Measurements from ENCODE around the gene ZNF423.

Gene ZNF423

DNA sequence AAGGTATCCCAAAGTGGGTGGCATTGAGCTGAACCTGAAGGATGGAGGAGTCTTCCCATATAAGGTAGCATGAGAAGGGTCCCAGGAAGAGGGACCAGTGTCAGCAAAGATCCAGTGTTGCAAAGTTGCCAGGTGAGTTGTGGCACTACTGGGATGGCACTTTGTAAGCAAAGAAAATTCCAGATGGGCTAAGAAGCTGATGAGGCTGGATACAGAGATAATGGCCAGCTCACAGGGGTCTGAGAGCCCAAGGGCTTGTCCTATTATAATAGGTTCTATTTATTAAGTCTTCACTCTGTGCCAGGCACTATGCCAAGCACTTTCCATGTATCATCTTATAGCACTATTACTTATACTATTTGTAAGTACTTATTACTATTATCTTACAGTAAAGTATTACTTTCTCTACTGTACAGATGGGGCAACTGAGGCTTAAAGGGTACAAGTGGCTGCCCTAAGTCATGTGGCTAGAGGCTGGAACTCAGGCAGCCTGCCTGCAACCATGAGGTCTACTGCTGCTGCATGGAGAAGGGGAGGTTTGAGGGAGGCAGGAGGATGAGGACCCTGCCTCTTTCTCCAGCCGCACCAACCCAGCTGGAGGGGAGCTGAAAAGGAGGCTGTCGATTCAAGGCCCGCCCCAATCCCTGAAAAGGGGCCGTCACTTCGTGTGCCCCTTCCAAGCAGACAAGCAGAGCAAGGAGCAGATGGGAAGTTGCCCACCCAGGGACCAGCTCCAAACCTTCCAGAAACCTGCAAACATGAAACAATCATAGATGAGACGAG is 395.8 kb downstream of the ZNF423 start:
- no peak for DNase-seq (ENCODE audit: low read depth in 2 of 2)

DNA sequence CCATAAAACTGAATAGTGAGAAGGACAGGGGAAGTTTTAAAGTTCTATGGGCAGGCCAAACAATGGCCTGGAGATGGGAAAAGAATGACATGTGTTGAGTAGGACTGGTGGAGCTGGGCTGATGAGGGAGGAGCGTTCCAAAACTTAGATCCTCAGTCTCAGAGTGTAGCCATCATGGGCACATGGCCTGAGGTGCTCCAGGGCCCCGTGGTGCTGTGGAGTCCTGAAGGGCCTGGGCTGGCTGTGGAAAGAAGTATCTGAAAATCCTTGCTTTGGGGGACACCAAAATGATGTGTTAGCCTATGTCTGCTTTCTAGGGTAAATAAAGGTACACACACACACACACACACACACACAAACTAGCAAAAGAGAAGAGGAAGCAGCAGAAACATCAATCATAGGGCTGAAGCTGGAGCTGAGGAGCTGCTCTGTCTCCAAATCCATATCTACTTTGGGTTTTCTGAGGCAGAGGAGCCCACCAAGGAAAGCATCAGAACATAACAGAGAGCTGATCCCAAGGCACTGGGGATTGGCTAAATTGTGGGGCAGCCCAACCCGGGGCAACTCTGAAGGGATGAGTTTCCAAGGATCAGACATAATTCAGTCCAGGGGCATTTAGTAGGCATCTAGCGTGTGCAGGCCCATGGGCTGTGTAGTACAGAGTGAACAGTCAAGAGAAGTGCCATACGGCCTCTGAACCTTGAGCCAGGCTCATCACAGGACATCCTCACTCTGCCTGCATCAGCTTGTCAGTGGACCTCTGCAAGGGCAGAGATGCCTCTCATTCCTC is 397.1 kb downstream of the ZNF423 start:
- no peak for DNase-seq (ENCODE audit: low read depth in 2 of 2)

DNA sequence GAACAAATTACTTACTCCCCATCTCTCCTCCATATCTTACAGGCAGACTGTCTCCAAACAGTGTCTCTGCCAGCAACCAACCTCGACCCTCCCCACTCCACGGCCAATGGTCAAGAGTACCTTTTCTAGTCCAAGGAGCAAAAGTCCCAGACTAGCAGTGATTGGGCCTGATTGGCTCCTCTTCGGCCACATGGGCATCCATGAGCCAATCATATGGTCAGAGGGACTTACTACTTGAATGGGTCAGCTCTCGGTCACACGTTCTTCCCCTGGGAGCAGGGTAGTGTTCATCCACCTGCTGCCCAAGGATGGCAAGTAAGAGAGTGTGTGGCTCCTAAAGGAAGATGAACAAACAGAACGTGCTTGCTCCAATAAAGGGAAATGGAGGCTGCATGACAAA is 397.7 kb downstream of the ZNF423 start:
- no peak for DNase-seq (ENCODE audit: low read depth in 2 of 2)

- no peak for DNase-seq (ENCODE audit: low read depth in 2 of 2)
Measured at GRCh38 chr16:49457196-49457595, 398.7 kb downstream of the ZNF423 start.

DNA sequence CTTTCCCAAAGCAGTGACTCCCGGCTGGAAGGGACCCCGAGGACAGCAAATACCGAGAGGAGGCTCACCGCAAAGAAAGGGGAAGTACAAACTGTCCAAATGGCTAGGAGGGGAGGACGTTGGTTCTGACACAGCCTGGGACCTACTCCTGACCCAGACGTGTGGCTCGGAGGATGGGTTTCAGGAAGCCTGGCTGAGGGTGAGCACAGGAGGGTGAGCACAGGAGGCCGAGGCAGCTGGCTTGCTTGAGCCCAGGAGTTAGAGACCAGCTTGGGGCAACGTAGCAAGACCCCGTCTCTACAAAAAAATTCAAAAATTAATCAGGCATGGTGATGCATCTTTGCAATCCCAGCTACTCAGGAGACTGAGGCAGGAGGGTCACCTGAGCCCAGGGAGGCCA is 399.1 kb downstream of the ZNF423 start:
- no peak for DNase-seq (ENCODE audit: low read depth in 2 of 2)

DNA sequence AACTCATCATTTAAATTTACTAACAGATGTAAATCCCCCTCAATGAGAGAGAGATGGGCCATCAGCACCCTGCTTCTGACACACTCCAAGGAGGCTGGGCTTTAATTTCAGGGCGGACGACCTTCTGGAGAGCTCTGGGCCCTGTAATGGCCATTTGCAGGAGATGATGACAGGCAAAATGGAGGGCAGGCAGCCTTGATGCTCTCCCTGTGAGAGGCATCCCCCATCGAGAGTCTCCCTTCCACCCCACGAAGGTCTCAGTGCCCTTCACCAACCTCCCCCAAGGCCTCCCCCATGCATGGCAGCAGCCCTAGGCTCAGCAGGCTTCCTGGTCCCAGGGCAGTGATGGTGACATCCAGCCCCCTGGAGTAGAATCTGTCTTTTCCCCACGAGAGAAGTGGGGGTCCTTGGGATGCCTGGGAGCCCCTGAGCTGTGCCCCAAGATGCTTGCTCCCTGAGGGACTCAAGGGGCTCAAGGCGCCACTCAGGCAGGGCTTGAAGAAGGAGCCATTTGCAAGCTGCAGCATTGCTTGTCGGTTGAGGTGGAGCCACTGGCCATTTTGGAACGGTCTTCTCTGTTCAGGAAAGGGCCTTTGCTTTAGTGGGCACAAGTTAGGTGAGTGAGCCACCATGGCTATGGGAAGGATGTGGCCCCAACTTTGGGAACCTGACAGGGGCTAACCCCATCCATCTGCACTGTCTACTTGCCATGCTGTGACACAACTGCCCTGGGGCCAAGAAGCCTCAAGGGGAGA is 399.7 kb downstream of the ZNF423 start:
- no peak for DNase-seq (ENCODE audit: low read depth in 2 of 2)

DNA sequence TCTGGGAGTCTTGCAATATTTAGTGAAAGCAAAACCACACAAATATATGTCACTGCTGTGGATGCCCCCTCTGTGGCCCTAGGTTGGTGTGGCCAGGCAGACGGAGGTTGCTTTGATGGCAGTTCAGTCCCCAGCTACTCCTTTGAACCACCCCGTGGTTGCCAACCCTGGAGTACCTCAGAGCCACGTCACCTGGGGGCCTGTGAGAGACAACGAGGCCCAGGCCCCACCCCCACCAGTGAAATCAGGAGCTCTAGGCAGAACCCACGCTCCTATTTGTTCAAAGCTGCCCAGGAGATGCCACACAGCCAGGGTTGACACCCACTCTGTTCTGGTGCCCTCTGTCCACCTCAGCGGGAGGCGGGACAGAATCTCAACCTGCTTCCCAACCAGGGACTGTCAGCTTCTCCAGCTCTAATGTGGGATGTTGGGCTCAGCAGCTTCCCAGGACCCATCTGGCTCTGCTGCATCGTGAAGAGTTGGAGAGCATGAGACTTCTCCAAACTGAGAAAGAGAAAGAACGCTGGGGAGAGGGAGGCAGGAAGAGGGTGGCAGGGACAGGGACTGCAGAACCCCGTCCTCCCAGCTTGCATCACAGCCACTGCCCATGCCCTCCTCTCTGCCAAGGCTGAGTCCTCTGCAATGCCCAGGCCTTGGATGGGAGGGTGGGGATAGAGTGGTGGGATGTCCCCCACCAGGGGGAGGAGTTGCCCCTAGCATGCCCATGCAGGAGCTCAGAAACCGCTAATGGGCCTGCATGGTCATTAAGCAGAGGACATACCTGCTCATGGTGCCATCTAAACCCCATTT is 400.5 kb downstream of the ZNF423 start:
- no peak for DNase-seq (ENCODE audit: low read depth in 2 of 2)

GRCh38 chr16:49454426-49455180 is 401.3 kb downstream of the ZNF423 start:
- no peak for DNase-seq (ENCODE audit: low read depth in 2 of 2)

DNA sequence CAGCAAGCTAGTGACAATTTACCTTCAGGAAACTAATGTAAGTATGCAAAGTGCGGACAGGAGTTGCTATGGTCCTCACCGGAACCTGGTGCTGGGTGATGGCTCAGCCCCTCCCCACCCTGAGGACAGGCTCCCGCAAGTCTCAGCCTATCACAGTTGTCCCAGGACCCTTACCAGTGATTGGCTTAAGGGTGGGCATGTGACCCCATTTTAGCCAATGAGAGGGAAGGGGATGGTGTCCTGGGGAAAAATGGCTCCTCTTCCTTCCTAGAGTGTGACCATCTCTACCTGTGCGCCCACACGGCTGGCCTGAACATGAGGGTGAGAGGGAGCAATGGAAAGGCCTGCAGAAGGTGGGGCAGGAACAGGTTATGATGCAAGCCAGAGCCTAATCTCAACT is 401.9 kb downstream of the ZNF423 start:
- DNase-seq (ENCODE audit: low read depth in 2 of 2): no peak

DNA sequence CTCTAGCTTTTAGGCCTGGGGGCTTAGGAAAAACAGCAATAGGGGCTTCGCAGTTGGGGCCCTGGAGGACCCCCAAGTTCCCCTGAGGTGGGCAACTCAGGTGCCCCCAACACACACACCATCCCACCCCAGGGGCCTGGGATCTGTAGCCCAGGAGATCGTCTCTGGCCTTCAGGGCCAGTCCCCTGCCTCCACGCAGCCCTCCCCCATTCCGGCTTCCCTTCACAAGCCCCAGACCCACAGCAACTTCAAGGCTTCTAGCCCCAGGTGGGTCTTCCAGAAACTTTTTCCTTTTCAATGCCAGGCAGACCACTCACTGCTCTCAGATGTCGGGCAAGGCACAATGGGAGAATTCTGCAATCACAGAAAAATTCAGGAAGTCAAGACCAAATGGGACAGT is 402.9 kb downstream of the ZNF423 start:
- no peak for DNase-seq (ENCODE audit: low read depth in 2 of 2)

- no peak for DNase-seq (ENCODE audit: low read depth in 2 of 2)
Measured at GRCh38 chr16:49452578-49452977, 403.3 kb downstream of the ZNF423 start.

- DNase-seq (ENCODE audit: low read depth in 2 of 2): no peak
Measured at GRCh38 chr16:49452108-49452507, 403.8 kb downstream of the ZNF423 start.

- no peak for DNase-seq (ENCODE audit: low read depth in 2 of 2)
Measured at GRCh38 chr16:49446805-49447204, 409.1 kb downstream of the ZNF423 start.

DNA sequence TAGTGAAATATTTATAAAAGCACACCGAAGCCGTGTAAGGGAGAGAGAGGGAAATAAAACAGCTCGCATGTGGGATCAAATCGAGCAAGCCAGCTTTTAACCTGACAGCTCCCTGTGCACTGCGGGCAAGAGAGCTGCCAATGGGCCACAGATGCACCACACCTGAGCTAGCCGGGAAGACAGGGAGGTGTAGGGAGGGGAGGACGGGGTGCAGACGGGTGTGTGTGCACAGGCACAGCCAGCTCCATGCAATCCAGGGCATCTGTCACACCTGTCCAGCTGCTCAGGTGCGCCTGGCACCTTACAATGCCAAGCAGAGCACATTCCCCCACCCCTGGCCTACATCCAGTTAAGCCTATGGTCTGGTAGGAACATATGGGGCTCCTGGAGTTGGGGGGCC is 412.3 kb downstream of the ZNF423 start:
- no peak for DNase-seq (ENCODE audit: low read depth in 2 of 2)

DNA sequence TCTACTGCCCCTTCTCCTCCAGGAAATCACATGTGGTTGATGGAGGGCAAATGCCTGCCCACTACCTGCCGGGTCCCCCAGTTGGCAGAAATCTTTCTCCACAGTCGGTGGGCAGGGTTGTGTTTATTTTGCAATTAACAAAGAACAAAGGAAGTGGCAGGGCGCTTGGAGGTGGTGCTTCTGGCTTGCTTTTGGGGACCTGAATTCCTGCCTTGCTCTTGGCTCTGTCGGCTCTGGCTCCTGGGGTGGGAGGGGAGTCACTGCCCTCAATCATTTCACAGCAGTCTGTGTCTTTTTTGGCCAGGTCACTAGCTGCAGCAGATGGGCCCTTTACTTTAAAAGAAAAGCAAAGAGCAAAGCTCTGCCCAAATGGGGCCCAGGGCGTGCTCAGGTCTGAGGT is 413.1 kb downstream of the ZNF423 start:
- no peak for DNase-seq (ENCODE audit: low read depth in 2 of 2)

GRCh38 chr16:49441366-49441780 is 414.5 kb downstream of the ZNF423 start:
- peak; percentile 18 to 34 for DNase-seq (ENCODE audit: low read depth in 2 of 2)

DNA sequence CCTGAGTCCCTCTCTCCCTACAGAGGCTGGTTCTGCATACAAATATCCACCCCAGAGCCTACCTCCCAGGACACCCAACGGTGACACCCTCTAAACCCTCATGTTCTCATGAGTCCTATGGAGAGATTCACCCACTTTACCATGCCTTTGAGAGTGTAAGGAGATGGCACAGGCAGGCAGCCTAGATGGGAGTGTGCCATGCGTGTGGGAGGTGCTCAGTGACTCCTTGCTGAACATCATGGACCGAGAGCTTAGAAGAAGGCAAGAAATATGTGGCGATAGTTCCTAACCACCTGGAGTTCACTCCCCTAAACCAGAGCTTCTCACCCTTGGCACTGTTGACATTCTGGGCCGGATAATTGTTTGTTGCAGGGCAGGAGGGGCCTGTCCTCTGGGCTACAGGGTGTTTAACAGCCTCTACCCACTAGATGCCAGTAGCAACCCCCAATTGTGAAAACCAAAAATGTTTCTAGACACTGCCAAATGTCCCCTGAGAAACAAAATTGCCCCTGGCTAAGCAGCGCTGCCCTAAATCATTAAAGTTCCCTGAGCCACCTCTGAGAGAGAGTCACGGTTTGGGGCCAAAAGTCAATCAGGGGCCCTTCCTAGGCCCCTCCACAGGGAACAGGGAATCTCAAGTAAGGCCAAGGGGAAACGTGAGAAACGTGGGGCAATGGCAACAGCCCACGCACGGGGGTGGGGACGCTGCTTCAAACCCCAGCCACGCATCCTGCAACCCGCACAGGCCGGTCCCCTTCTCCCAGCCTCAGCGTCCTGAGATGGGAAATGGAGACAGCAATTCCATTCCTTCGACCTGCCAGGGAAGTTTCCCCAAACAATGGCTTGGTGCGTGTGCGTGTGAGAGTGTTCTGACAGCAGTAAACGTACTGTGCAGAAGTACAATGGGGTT is 415.5 kb downstream of the ZNF423 start:
- no peak for DNase-seq (ENCODE audit: low read depth in 2 of 2)

- no peak for DNase-seq (ENCODE audit: low read depth in 2 of 2)
Measured at GRCh38 chr16:49439676-49440075, 416.2 kb downstream of the ZNF423 start.

DNA sequence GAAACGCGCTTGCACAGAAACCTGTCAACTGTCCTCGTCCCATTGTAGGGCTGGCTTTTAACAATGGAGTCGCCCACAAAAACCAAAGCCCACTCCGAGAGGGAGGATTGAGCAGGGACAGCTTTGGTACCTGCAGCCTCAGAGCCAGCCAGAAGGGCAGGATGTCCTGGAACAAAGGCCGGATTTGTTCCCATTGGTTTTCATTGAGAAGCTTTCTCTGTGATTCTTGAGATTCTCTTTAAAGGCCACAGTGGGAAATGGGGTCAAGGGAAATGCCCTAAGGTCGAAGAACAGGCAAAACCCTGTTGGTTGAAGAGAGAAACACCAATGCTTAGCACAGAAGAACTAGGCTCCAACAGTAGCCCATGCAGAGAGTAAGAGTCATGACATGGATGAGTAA is 416.9 kb downstream of the ZNF423 start:
- no peak for DNase-seq (ENCODE audit: low read depth in 2 of 2)
